GM21367 (cell line): ENCODE results near the gene CASKIN2.

ENCODE experiments used
- ATAC-seq: cut with Tn5 transposase; IDR thresholded peaks from one replicate; pipeline ENCODE4 v1.9.1; 2021; ENCODE audit not compliant: unreplicated experiment

Gene CASKIN2

DNA sequence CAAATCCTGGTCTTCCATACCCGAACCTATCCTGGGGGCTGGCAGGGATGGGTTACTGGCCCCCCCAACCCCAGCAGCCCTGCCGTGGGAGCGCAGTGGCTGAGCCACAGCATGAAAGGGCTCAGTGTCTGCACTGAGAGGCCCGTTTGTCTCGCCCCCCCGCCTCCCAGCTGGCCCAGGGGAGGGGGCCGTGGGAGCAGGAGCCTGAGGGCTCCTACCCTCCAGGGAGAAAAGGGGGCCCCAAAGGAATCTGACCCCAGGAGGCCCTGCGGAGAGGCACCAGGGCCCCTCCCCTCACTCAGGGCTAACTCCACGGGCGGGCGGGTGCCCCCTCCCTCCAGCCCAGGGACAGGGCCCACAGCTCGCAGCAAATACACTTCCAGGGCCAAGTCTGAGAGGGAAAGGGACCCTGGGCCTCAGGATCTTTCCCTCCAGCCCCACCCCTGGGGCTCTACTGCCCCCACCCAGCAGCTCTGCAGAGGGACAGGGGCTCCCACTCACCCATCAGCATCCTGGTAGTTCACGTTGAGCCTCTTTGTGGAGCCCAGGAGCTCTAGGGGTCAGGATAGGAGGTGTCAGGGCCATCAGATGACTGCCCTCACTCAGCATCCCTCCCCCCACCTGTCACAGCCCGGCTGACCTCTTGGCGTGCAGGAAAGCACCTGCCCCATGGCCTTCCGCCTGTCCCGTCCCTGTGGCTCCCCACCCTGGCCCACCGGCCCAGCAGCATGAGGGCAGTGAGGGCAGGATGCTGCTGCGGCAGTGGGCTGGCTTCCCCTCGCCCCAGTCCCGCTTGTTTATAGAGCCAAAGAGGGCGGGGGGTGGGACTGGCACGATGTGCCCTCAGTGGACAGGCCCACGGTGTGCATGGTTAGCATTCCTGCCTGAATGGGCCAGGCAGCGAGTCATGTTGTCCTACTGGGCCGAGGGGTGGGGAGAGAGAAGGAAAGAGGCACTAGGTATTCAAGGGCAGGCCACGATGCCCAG is 7.3 kb downstream of the CASKIN2 start:
- ATAC-seq, result no peak

DNA sequence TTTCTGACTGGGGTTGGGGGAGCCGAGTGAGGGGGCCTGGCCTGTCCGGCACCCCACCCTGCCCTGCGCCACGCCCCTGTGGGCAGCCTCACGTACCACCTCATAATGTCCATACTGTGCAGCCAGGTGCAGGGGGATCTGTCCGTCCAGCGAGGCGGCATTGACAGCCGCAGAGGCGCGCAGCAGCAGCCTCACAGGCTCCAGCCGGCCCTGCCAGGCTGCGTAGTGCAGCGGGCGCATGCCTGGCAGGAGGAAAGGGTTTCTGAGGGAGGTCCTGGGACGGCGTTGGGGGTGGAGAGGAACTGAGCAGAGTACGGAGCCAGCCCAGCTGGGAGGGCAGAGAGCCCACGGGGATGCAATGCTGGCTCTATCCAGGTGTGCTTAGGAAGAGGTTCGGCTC is 8.4 kb downstream of the CASKIN2 start:
- ATAC-seq, result no peak

DNA sequence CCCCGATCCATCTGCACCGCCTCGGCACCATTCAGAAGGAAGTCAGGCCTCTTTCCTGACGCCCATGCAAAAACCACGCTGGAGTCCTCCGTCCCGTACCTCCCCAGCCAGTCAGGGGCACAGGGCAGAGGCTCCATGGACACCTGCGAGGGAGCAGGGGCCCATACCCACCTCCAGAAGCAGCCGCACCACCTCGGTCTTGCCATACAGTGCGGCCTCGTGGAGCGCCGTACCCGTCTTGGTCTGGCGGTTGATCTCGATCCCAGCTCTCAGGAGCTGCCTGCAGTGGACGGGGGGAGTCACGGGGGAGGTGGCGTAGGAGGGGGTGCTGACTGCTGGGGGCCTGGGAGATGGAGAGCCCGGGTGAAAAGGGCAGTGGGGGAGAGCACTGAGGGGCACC is 9.2 kb downstream of the CASKIN2 start:
- no peak for ATAC-seq

DNA sequence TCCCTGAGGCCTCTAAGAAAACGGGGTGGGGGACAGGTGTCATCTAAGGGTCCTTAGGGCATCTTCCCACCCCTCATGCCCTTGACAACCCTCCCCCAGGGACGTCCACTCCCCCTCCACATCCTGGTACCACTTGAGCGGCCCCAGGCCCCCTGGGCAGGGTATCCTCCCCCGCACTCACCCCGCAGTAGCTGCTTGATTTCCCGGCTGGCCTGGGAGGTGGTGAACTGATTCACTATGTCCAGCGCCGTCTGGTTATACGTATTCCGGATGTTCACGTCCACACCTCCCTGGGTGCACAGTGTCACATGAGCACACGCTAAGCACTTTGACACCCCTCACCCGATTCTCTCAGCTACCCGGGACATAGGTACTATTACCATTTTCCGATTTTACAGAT is 9.7 kb downstream of the CASKIN2 start:
- ATAC-seq, result no peak

DNA sequence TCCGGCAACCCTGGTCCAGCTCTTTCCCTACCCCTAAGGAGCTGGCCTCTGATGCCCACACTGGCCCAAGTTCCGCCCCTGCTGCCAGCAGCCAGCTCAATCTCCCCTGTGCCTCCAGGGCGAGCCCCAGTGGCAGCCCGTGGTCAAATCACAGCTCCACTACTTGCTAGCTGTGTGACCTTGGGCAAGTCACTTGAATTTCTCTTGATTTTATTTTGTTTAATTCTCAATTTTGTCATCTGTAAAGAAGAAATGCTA is 10.3 kb downstream of the CASKIN2 start:
- ATAC-seq, result no peak

DNA sequence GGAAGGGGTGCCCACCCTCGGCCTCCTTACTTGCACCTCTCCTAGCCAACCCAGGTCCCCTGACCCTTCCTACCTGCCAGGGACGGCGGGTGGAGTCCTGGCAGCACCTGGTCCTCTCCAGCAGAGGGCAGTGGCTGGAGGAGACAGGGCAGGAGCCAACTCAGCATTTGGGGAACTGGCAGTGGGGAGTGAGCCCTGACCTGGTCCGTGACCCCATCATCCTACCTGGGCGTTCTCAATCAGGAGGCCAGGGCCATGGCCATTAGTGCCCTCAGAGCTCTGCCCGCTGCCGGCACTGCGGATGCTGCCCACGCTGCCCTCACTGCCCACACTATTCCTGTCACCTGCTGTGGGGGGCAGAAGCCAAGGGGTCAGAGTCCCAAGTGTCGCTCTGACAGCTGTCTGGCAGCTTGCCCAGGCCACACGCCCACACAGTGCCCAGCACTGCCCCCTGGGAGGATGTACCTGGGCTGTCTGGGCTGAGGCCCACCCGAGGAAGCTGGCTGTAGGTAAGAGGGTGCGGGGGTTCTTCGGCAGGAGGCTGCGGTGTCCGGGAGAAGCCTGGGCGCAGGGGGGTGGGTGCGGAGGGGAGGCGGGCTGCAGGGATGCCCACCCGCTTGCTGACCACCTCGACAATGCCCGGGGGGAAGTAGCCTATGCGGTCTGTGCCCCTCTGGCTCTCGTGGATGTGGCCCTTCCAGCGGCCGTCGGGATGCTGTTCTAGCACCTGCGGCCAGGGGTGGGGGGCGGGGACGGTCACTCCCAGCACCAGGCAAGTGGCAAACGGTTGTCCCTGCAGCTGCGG is 10.8 kb downstream of the CASKIN2 start:
- no peak for ATAC-seq

DNA sequence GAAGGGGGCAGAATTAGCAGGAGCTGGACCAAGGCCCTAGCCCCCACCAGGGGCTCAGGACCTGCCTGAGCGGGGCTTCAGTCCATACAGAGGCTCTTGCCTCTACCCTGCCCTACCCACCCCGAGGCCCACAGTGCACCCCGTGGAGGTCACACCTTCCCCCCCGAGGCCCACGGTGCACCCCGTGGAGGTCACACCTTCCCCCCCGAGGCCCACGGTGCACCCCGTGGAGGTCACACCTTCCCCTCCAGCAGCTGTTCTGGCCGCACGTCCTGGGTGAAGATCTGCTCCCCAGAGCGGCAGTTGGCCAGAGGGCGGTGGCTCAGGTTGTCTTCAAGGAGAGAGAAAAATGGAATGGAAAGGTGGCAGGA is 11.4 kb downstream of the CASKIN2 start:
- ATAC-seq, result no peak

DNA sequence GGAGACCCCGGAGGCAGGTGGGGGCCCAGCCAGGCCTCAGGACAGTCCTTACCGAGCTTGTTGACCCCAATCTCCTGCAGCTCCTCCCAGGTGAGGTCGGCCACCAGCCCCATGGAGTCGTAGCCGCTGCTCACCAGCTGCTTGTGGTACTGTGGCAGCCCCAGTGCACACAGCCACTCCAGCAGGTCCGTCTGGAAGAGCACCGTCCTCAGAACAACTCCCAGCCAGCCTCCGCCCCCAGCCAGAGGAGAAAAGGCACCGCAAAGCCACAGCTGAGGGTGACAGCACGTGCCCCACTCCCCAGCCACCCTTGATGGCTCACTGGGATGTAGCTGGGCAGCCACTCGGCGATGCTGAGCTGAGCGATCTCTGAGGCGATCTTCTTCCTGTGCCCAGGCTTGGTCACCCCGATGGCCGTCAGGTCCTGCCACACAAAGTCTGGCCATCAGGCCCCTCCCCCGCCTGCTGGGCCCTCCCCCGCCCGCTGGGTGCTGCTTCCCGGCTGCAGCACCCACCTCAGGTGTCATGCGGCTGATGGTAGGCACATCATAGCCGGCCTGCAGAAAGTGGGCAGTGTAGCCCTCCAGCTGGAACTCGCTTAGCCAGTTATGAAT is 11.9 kb downstream of the CASKIN2 start:
- ATAC-seq, result no peak

DNA sequence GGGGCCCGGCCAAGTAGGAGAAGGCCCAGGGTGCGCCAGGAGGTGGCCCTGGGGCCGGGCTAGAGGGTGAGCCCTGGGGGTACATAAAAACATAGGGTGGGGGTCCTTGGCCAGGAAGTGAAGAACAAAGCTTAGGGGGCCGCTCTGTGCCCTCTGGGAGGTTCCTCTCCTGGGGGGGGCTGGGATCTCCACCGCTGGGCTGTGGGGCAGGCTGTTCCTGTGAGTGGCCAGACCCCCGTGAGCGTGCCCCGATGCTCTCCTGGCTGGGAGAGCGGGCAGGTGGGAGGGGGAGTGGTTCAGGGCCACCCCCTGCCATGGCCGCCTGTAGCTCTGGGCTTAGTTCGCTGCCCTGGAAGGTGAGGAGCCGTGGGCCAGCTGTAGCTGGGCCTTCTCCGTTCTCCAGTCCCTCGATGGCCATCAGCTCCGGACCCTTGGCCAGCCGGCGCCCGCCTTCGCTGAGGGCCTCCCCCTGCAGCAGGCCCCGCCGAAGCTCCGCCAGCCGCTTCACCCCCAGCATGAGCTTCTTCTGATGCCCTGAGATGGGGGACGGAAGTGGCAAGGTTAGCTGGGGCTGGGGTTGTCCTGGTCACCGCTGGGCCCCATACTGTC is 12.5 kb downstream of the CASKIN2 start:
- no peak for ATAC-seq

DNA sequence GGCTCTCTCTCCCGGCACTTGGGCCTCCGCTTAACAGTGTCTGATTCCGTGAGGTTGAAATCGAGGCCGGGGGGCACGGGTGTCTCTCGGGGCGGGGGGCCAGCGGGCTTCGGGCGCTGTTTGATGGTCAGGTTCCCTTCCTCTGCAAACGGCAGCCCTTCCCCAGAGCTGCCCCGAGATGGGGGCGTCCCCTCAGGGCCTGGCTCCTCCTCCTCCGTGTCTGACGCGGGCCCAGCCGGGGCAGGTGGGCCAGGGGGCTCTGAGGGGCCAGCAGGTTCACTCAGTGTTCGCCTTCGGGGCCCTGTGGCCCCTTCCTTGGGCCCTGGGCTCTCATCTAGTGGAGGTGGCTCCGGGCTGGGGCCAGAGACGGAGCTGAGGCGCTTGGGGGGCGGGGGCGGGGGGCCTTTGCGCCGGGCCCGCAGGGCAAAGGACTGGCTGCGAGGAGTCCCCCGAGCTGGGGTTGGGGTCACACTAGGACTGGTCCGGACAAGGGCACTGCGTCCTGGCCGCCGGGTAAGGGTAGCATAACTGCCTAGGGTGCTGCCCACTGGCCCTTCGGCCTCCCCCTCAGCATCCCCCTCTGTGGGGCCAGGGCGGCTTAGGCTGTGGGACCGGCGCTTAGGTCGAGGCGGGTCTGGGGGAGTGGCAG is 13.1 kb downstream of the CASKIN2 start:
- ATAC-seq, result no peak

DNA sequence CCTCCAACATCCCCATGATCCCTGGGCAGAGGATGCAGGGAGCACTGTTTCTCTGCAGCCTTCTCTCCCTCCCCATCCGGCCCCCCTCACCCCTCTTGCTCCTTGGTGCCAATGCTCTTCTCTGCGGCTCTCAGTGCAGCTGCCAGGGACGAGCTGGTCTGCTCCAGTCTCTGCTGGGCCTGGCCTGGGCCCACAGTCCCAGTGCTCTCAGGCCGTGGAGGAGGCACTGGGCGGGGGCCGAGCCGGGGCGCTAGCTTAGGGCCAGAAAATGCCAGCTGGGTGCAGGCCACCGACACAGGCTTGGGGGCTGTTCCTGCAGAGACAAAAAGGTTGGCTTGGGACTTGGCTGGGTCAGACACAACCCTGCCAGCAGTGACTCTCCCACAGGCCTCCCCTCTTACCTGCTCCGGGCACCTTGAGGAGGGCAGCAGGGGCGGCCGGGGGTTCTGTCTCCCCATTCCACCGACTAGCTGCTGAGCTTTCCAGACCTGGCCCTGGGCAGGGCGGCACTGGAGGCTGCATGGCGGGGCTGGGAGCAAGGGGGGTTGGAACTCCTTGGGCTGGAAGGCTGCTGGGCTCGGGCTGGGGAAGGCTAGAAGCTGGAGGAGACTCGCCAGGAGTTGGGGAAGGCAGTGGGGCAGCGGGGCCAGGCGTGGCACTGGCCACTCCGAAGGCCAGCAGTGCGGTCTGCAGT is 13.8 kb downstream of the CASKIN2 start:
- no peak for ATAC-seq

DNA sequence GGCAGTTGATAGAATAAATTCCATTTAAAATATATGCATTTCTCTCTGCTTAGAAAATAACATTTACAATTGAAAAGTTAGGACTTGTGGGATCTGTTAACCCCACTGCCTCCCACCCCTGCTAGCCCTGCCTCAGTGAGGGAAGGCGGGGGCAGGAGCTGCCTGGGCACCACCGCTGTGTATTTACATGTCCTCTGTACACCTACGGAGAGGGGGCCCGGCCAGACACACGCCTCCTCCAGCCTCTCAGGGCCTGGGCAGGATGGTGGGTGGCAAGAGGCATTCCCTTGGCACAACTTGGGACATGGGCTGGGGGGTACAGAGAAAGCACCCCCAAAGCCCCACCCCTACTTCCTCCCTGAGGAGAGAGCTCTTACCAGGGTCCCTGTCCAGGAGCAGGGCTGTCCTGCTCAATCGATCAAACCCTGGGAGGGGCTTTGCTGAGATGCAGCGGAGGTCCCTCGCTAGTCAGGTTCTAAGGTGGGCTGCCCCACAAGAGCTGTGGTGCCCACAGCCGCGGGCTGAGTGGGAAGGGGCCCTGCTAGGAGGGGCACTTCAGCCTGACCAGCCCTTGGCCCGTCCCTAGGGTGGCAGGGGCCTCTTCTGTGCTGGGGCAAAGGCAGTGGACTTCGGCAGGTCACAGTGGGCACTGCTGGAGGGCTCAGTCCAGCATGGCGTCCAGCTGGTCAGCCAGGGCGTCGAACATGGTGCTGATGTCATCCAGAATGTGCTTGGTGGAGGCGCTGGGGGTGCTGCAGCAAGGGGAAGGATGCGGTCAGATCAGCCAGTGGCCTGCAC is 14.7 kb downstream of the CASKIN2 start:
- no peak for ATAC-seq

DNA sequence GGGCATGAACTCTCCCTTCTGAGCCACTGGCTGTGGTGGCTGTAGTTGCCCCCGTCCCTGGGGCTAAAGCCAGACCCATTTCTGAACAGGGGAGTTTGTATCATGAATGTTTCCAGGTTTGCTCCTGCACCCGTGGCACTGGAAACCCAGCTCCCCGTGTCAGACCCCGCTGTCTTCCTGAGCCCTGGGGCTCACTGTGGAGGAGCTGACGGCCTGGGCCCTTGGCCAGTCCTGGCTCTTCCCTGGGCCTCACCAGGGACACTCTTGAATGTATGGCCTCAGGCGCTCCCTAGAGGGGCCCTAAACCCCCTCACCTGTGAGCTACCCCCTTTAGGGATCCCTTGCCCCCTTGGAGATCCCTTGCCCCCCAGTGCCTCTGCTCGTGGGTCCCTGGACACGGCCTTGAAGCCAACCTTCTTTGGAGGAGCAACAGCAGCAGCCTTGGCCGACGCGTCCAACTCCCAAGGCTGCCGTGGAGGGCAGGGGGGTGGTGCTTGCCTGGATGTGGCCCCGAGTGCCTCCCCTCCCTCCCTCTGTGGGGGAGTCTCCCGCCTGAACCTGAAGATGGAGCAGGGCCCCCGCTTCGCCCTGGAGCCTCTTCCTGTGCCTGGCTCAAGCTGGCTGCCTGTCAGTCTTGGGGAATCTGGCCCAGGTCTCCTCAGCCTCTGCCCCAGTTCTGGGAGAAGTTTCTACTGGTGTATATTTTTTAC is 15.9 kb downstream of the CASKIN2 start:
- ATAC-seq, result no peak

DNA sequence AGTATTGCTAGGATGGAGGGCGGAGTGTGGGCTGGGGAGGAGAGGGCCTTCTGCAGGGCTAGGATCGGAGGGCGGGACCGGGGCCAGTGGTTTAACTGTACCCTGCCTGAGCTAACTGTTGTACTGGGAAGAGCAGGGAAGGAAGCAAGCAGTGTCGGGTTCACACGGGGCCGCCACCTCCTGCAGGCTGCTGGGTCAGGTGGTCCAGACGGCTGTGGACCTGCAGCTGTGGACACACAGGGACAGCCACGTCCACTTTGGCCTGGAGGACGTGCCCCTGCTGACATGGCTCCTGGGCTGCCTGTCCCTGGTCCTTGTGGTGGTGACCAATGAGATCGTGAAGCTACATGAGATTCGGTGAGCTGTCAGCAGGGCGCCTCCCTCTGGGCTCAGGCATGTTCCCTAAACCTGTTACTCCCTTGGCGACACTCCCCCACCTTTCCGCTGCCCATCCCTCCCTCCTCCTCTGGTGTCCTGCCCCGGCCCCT is 16.6 kb downstream of the CASKIN2 start:
- ATAC-seq, result no peak

DNA sequence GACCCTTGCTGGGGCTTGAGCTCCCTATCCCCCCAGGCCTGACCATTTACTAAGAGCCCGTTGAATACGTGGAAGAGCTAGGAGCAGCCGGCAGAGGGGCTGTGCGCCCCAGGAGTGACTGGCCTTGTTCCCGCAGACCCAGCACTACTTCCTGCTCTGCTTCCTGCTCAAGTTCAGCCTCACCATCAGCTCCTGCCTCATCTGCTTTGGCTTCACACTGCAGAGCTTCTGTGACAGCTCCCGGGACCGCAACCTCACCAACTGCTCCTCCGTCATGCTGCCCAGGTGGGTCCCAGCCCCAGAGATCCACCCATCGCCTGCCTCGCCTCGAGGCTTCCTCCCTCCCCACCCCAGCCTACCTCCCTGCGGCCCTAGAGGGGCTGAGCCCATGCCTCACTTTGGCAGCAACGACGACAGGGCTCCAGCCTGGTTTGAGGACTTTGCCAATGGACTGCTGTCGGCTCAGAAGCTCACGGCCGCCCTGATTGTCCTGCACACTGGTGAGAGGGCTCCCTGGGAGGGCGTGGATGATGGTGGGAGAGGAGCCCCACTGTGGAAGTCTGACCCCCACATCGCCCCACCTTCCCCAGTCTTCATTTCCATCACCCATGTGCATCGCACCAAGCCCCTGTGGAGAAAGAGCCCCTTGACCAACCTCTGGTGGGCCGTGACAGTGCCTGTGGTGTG is 17.2 kb downstream of the CASKIN2 start:
- no peak for ATAC-seq

DNA sequence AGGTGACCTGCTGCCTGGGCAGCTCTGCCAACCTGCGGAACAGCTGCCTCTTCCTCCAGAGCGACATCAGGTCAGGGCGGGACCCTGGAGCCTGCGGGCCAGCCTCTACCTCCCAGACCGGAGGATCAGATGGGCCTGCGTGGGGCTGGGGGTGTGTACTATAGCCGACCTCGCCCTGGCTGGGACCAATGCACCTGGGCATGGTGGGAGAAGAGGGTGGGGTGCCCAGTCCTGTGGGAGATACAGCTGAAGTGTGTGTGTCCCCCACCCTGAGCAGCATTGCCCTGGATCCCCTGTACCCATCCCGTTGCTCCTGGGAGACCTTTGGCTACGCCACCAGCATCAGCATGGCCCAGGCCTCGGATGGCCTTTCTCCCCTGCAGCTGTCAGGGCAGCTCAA is 19.3 kb downstream of the CASKIN2 start:
- ATAC-seq, result no peak

DNA sequence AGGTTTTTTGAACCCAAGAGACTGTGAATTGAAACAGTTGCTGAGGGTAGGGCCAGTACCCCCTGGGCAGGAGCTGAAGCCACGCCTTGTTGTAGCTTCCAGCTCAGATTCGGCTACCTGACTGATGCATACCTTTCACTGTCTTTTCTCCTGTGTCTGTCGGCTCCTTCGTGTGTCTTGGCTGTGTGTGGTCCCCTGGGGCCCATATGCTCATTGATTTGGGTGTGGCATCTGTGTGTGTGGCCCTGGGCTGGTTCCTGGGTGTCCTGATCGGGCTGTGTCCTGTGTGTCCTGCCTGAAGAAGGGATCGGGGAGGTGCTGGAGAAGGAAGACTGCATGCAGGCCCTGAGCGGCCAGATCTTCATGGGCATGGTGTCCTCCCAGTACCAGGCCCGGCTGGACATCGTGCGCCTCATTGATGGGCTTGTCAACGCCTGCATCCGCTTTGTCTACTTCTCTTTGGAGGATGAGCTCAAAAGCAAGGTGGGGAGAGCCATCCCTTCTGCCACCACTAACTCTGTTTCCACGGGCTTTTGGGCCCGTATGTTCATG is 20.9 kb downstream of the CASKIN2 start:
- ATAC-seq, result no peak
